CD4-positive, alpha-beta T cell treated with Interleukin-6 for 4 hours (primary cell): ENCODE measurements around the gene DYRK1A.

Source experiments
- DNase-seq: peaks from one replicate; pipeline ENCODE4 v3.0.0-alpha.2; 2020; ENCODE audit warnings: mixed read lengths

The DYRK1A gene

GRCh38 chr21:37552496-37553029, 186.0 kb downstream of the DYRK1A start:
- no peak for DNase-seq

GRCh38 chr21:37553078-37553481, 186.5 kb downstream of the DYRK1A start:
- DNase-seq, result no peak

- DNase-seq, result no peak
Observed at GRCh38 chr21:37554661-37555379, 188.2 kb downstream of the DYRK1A start.

- no peak for DNase-seq
Observed at GRCh38 chr21:37555672-37556261, 189.2 kb downstream of the DYRK1A start.

- no peak for DNase-seq
Observed at GRCh38 chr21:37557261-37557950, 190.8 kb downstream of the DYRK1A start.

GRCh38 chr21:37558676-37559211, 192.2 kb downstream of the DYRK1A start:
- DNase-seq, result no peak

- DNase-seq, result no peak
Observed at GRCh38 chr21:37560385-37560784, 193.8 kb downstream of the DYRK1A start.

- no peak for DNase-seq
Observed at GRCh38 chr21:37561506-37561905, 194.9 kb downstream of the DYRK1A start.

GRCh38 chr21:37561941-37562919, 195.7 kb downstream of the DYRK1A start:
- DNase-seq, result no peak

GRCh38 chr21:37562920-37563640, 196.5 kb downstream of the DYRK1A start:
- no peak for DNase-seq

- DNase-seq, result peak; percentile 95
Observed at GRCh38 chr21:37563641-37564340, 197.2 kb downstream of the DYRK1A start.

- peak; percentile 91 for DNase-seq
Observed at GRCh38 chr21:37564341-37564923, 197.9 kb downstream of the DYRK1A start.

GRCh38 chr21:37564924-37565529, 198.5 kb downstream of the DYRK1A start:
- DNase-seq, result no peak

GRCh38 chr21:37565530-37566223, 199.1 kb downstream of the DYRK1A start:
- no peak for DNase-seq

- no peak for DNase-seq
Observed at GRCh38 chr21:37566790-37567615, 200.4 kb downstream of the DYRK1A start.

GRCh38 chr21:37568415-37568814, 201.8 kb downstream of the DYRK1A start:
- no peak for DNase-seq

- DNase-seq, result no peak
Observed at GRCh38 chr21:37568916-37569315, 202.3 kb downstream of the DYRK1A start.

- DNase-seq, result no peak
Observed at GRCh38 chr21:37571442-37571841, 204.9 kb downstream of the DYRK1A start.
